HCT116 (cell line): ENCODE results near the gene USP24. TPM values are rescaled to one million over a fixed set of nuclear protein-coding genes. Genes with fewer than 3 reads are reported as not detected.
A peak's percentile ranks its signal among the peaks of the same experiment; 100 is the strongest.

Experiments used
- ATAC-seq: fragments of 200-7000 bp; cut with Tn5 transposase; 2 replicates; pipeline ENCODE4 v1.9.1; 2020; ENCODE audit warnings: mild to moderate bottlenecking, moderate library complexity
- BruUV-seq: library from RNA; stranded (reverse); fragments of 400-500 nt; replicated peaks from 2 replicates; lab custom pipeline; 2021; lab: Mats Ljungman, UMichigan
- CTCF ChIA-PET: fragments of 300-600 bp; sonication (Branson Sonifier 250); formaldehyde crosslinking; loops from one replicate; lab custom pipeline; 2021; ENCODE audit warnings: antibody characterized with exemption; lab: Charles Lee
- POLR2A ChIA-PET: fragments of 300-600, 350-600 bp; sonication (Branson Sonifier 250); formaldehyde crosslinking; loops from one replicate; lab custom pipeline; 2021; ENCODE audit warnings: antibody characterized with exemption; lab: Charles Lee
- RAD21 ChIA-PET, 2 experiments: fragments of 300-600 bp; sonication (Branson Sonifier 250); formaldehyde crosslinking; loops; one replicate each; lab custom pipeline; 2023; ENCODE audit warnings: low total read pairs in 2 of 2; ENCODE audit not compliant: uncharacterized antibody in 2 of 2, unreplicated experiment in 2 of 2, low non-redundant PET in 1 of 2; lab: Charles Lee
- DNase-seq: peaks from one replicate; pipeline ENCODE4 v3.0.0-alpha.2; 2010; ENCODE audit warnings: low read depth, low spot score
- H2AFZ ChIP-seq: fragments of 200-600 bp; shearing (Covaris generic), sonication (generic); 2 replicates; pipeline ENCODE4 v1.6.1; 2017; ENCODE audit warnings: low read depth, mixed run types, mixed read lengths, antibody characterized with exemption, low read length; ENCODE audit not compliant: poor library complexity, severe bottlenecking
- H3K27ac ChIP-seq: 2 replicates; pipeline ENCODE4 v1.5.1; 2012; ENCODE audit warnings: low read depth, low read length
- H3K27me3 ChIP-seq: fragments of 200-600 bp; sonication (generic); 2 replicates; pipeline ENCODE4 v1.6.1; 2016; ENCODE audit warnings: mixed run types, low read length, mixed read lengths; ENCODE audit not compliant: insufficient read depth
- H3K36me3 ChIP-seq, 2 experiments: fragments of 200-500 bp in 1 of 2; fragments of 200-600 bp in 1 of 2; sonication (Bioruptor generic) in 1 of 2; sonication (generic) in 1 of 2; 2 replicates each; pipeline versions ENCODE4 v1.5.1 to v1.6.1; 2014 to 2016; ENCODE audit warnings: low read length in 2 of 2, inconsistent platforms in 1 of 2, mixed read lengths in 1 of 2, mixed run types in 1 of 2; ENCODE audit not compliant: insufficient read depth in 2 of 2, control insufficient read depth in 1 of 2
- H3K4me1 ChIP-seq, 2 experiments: fragments of 200-600 bp in 1 of 2; sonication (generic) in 1 of 2; 2 replicates each; pipeline versions ENCODE4 v1.5.1 to v1.6.1; 2012 to 2017; ENCODE audit warnings: low read length in 2 of 2, inconsistent platforms in 1 of 2, mild to moderate bottlenecking in 1 of 2, mixed read lengths in 1 of 2, mixed run types in 1 of 2, moderate library complexity in 1 of 2; ENCODE audit not compliant: insufficient read depth in 2 of 2, control insufficient read depth in 1 of 2
- H3K4me2 ChIP-seq: fragments of 200-600 bp; sonication (generic); 2 replicates; pipeline ENCODE4 v1.6.1; 2017; ENCODE audit warnings: mixed run types, low read length, mixed read lengths
- H3K4me3 ChIP-seq, 2 experiments: fragments of 200-600 bp in 1 of 2; sonication (generic) in 1 of 2; replicated peaks in 1 of 2; 2 replicates each; pipeline ENCODE4 v1.5.1; 2011 to 2016; ENCODE audit warnings: low read length in 2 of 2, control low read depth in 1 of 2, low read depth in 1 of 2, mild to moderate bottlenecking in 1 of 2, mixed read lengths in 1 of 2, mixed run types in 1 of 2
- H3K79me2 ChIP-seq: fragments of 200-600 bp; sonication (generic); 2 replicates; pipeline ENCODE4 v1.6.1; 2017; ENCODE audit warnings: mild to moderate bottlenecking, mixed run types, low read length, moderate library complexity, mixed read lengths; ENCODE audit not compliant: insufficient read depth
- H3K9ac ChIP-seq: fragments of 200-600 bp; sonication (generic); 2 replicates; pipeline ENCODE4 v1.6.1; 2016; ENCODE audit warnings: low read length, mixed read lengths
- H3K9me2 ChIP-seq: fragments of 200-600 bp; sonication (generic), shearing (Covaris generic); 2 replicates; pipeline ENCODE4 v1.6.1; 2017; ENCODE audit warnings: mixed run types, mild to moderate bottlenecking, moderate library complexity; ENCODE audit not compliant: insufficient read depth
- H3K9me3 ChIP-seq, 2 experiments: fragments of 200-500 bp in 1 of 2; fragments of 200-600 bp in 1 of 2; sonication (Bioruptor generic) in 1 of 2; sonication (generic) in 1 of 2; 2 replicates each; pipeline ENCODE4 v1.6.1; 2014 to 2017; ENCODE audit warnings: low read length in 2 of 2, mixed read lengths in 2 of 2, inconsistent platforms in 1 of 2, low read depth in 1 of 2, mild to moderate bottlenecking in 1 of 2, mixed run types in 1 of 2, moderate library complexity in 1 of 2; ENCODE audit not compliant: control insufficient read depth in 1 of 2, insufficient read depth in 1 of 2
- H4K20me1 ChIP-seq: fragments of 200-600 bp; sonication (generic), shearing (Covaris generic); 2 replicates; pipeline ENCODE4 v1.6.1; 2017; ENCODE audit warnings: mixed run types, mild to moderate bottlenecking, moderate library complexity; ENCODE audit not compliant: insufficient read depth
- CBX3 ChIP-seq: IDR thresholded peaks from 2 replicates; pipeline ENCODE4 v1.6.1; 2012; ENCODE audit warnings: low read depth
- EGR1 ChIP-seq: IDR thresholded peaks from 2 replicates; pipeline ENCODE4 v1.6.1; 2012; ENCODE audit warnings: low read depth
- EZH2 ChIP-seq: fragments of 200-600 bp; sonication (generic); IDR thresholded peaks from 2 replicates; pipeline ENCODE4 v1.6.1; 2017; ENCODE audit warnings: antibody characterized with exemption, mixed run types
- SP1 ChIP-seq: IDR thresholded peaks from 2 replicates; pipeline ENCODE4 v1.6.1; 2012; ENCODE audit warnings: low read depth
- intact Hi-C: fragments of 100-400 bp; cut with micrococcal nuclease; formaldehyde crosslinking; loops from 2 replicates; pipeline ENCODE4 v1.10.0; 2022
- total RNA-seq: library from RNA; stranded (reverse); gene quantifications from one replicate; pipeline ENCODE4 v1.2.1, GENCODE V29; 2021; ENCODE audit not compliant: unreplicated experiment
- TF ChIP-seq, protein P1 (sequence below): IDR thresholded peaks from 2 replicates; pipeline ENCODE4 v1.6.1; 2012

The USP24 gene
- total RNA-seq, 1 experiment from 2014 or later, result 34.2 TPM

DNA sequence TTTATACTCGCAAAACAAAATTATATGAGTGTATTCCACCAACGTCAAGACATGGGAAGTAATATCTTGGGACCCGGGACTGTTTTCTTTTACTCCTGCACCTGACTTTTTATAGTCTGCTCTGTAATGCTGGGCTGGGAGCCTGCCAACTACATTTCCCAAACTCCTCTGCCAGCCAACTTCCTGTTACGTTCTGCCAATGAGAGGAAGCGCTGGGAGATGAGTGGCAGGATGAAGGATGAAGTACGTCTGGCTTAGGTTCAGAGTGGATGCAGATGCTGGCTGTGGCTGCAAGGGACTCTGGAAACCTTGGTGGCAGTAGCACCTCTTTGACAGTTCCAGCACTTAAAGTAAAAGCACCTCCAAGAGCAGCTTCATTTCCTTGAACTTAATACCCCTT, 59.6 kb downstream of the USP24 start:
- Histone ChIP-seq H2AFZ (no peak overlapping the region), H4K20me1 (no peaks in the 10 kb centered on the region), H3K9me3 (no peaks in the 10 kb centered on the region), H3K9ac (no peak overlapping the region), H3K27ac (no peak overlapping the region), H3K27me3 (no peaks in the 10 kb centered on the region), H3K79me2 (no peaks in the 10 kb centered on the region), H3K36me3 (peaks cover 21 to 22% of the 10 kb centered on the region in 2 experiments; a peak in 2 of 4 replicates), H3K4me3 (no peak overlapping the region), H3K4me1 (no peaks in the 10 kb centered on the region), H3K9me2 (no peaks in the 10 kb centered on the region), H3K4me2 (no peak overlapping the region)
- no peak for DNase-seq
- BruUV-seq, result no TSS peak
- ChIA-PET POLR2A (no interaction called here), RAD21 (no interaction called here), CTCF (no interaction called here)
- intact Hi-C loops, result no loop called here
- ATAC-seq, result peak; percentile 58
- no peak for TF ChIP-seq EGR1
- 0 out of 2 replicates have a peak, but pooled peaks have one; percentile 16 for TF ChIP-seq SP1

DNA sequence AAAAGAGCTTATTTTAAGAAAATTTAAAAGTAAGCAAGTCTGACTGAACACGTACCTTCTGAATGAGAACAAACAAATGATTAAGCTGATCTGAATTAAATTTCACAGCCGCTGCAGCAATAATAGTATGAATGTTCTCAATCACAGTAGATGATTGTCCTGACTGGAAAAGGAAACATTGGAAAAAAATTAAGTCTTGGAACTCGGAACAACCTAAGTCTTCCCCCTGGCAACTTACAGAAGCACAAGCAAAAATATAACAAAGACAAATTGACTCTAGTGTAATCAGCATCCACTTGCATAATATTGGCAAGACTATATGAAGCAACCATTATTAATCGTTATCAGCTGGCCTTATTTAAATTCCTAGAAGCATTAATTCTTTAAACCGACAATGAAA, 60.5 kb downstream of the USP24 start:
- ATAC-seq (no peak), DNase-seq (no peak)
- TF ChIP-seq CBX3 (no peak), EZH2 (no peak)
- TF ChIP-seq, protein P1, sequence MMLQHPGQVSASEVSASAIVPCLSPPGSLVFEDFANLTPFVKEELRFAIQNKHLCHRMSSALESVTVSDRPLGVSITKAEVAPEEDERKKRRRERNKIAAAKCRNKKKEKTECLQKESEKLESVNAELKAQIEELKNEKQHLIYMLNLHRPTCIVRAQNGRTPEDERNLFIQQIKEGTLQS, result no peak
- H2AFZ ChIP-seq, result no peak overlapping the region
- ChIA-PET RAD21 (no interaction called here), CTCF (interaction anchor here (0.9 to 3.8 kb wide), 2 partner anchors 11 to 221 kb away, joined by 3 to 20 read pairs; no protein-coding TSS in a partner anchor), POLR2A (no interaction called here)
- H3K4me3 ChIP-seq, result no peak overlapping the region
- intact Hi-C loops, result no loop called here
- H3K9me3 ChIP-seq, result no peaks in the 10 kb centered on the region
- H3K36me3 ChIP-seq, result peaks cover 21 to 22% of the 10 kb centered on the region in 2 experiments; a peak in 2 of 4 replicates
- no peaks in the 10 kb centered on the region for H3K4me1 ChIP-seq
- H3K27me3 ChIP-seq, result no peaks in the 10 kb centered on the region
- no peak overlapping the region for H3K9ac ChIP-seq
- H3K4me2 ChIP-seq, result no peak overlapping the region
- no peaks in the 10 kb centered on the region for H3K9me2 ChIP-seq
- H3K27ac ChIP-seq, result no peak overlapping the region
- H3K79me2 ChIP-seq, result no peaks in the 10 kb centered on the region
- H4K20me1 ChIP-seq, result no peaks in the 10 kb centered on the region
- BruUV-seq, result no TSS peak
